ENCODE data around the gene BATF3. TPM values are rescaled to one million over a fixed set of nuclear protein-coding genes. Genes with fewer than 3 reads are reported as not detected.

Gene BATF3
- total RNA-seq, 4 donors from 2014 or later, result 0.14 to 2.8 (median 0.64) TPM; not detected in 1

GRCh38 chr1:212649020-212649419 lies 50.6 kb downstream of the BATF3 start:
- TF ChIP-seq POLR2AphosphoS5 (IDR thresholded peaks at IDR 0.05), result no peak
- TF ChIP-seq EP300 (IDR thresholded peaks at IDR 0.05; ENCODE audit: low read depth), result no peak
- TF ChIP-seq, protein P1, sequence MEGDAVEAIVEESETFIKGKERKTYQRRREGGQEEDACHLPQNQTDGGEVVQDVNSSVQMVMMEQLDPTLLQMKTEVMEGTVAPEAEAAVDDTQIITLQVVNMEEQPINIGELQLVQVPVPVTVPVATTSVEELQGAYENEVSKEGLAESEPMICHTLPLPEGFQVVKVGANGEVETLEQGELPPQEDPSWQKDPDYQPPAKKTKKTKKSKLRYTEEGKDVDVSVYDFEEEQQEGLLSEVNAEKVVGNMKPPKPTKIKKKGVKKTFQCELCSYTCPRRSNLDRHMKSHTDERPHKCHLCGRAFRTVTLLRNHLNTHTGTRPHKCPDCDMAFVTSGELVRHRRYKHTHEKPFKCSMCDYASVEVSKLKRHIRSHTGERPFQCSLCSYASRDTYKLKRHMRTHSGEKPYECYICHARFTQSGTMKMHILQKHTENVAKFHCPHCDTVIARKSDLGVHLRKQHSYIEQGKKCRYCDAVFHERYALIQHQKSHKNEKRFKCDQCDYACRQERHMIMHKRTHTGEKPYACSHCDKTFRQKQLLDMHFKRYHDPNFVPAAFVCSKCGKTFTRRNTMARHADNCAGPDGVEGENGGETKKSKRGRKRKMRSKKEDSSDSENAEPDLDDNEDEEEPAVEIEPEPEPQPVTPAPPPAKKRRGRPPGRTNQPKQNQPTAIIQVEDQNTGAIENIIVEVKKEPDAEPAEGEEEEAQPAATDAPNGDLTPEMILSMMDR (IDR thresholded peaks at IDR 0.05), result no peak
- no peak for TF ChIP-seq POLR2A (IDR thresholded peaks at IDR 0.05)
- no peak overlapping the region for H3K27ac ChIP-seq
- intact Hi-C loops (cut with DNase I; ENCODE audit: low total_unique reads), result no loop called here
- 79 to 83% methylated on average over 2 of the region's 2 CpGs for WGBS, 2 donors (ENCODE audit: low coverage in 1 of 2)
- in situ Hi-C loops (cut with MboI; ENCODE audit: low pct_ligation_motif_present in 1 of 4, low pct_unique_long_range_greater_than_20kb in 1 of 4, low sequenced_read_pairs in 3 of 4), result no loop called here
- H3K4me1 ChIP-seq, result peaks cover 0 to 4% (median 0%) of the 10 kb centered on the region in 4 donors
- DNase-seq, result no peak
- no peaks in the 10 kb centered on the region for H3K9me3 ChIP-seq
- no peaks in the 10 kb centered on the region for H3K27me3 ChIP-seq
- H3K4me3 ChIP-seq, result no peak overlapping the region
- H3K36me3 ChIP-seq, result no peaks in the 10 kb centered on the region

GRCh38 chr1:212648431-212648830 lies 51.2 kb downstream of the BATF3 start:
- peaks cover 0 to 4% (median 0%) of the 10 kb centered on the region in 4 donors for H3K4me1 ChIP-seq
- intact Hi-C loops (cut with DNase I; ENCODE audit: low total_unique reads), result no loop called here
- TF ChIP-seq POLR2AphosphoS5 (IDR thresholded peaks at IDR 0.05), result no peak
- TF ChIP-seq POLR2A (IDR thresholded peaks at IDR 0.05), result no peak
- no peak for TF ChIP-seq EP300 (IDR thresholded peaks at IDR 0.05; ENCODE audit: low read depth)
- TF ChIP-seq, protein P1 (IDR thresholded peaks at IDR 0.05), result no peak
- no peaks in the 10 kb centered on the region for H3K27me3 ChIP-seq
- WGBS, 2 donors (ENCODE audit: low coverage in 1 of 2), result 81 to 84% methylated on average over 3 of the region's 3 CpGs
- H3K27ac ChIP-seq, result no peak overlapping the region
- H3K4me3 ChIP-seq, result no peak overlapping the region
- in situ Hi-C loops (cut with MboI; ENCODE audit: low pct_ligation_motif_present in 1 of 4, low pct_unique_long_range_greater_than_20kb in 1 of 4, low sequenced_read_pairs in 3 of 4), result no loop called here
- DNase-seq, result no peak
- no peaks in the 10 kb centered on the region for H3K9me3 ChIP-seq
- H3K36me3 ChIP-seq, result no peaks in the 10 kb centered on the region

DNA sequence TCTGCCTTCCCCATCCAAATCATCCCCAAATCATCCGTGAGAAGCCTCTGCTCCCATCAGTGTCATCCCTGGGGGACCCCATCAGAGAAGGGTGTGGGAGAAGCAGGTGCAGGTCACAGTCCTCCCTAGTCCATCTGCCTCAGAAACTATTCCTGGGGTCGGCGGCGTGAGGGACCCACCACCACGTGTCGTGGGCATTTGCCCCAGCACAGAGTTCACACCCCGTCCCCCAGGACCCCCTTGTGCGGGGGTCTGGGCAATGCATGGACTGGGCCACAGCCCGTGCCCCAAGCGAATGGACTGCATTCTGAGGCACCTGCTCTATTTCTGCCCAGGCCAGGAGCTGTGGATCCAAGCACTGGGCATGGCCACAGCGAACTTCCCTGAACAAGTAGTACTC lies 52.6 kb downstream of the BATF3 start:
- no peak for TF ChIP-seq POLR2A (IDR thresholded peaks at IDR 0.05)
- TF ChIP-seq EP300 (IDR thresholded peaks at IDR 0.05; ENCODE audit: low read depth), result no peak
- no peak for TF ChIP-seq POLR2AphosphoS5 (IDR thresholded peaks at IDR 0.05)
- TF ChIP-seq, protein P1 (IDR thresholded peaks at IDR 0.05), result no peak
- in situ Hi-C loops (cut with MboI; ENCODE audit: low pct_ligation_motif_present in 1 of 4, low pct_unique_long_range_greater_than_20kb in 1 of 4, low sequenced_read_pairs in 3 of 4) (no loop called here), intact Hi-C loops (cut with DNase I; ENCODE audit: low total_unique reads) (no loop called here)
- 89 to 100% methylated on average over 1 to 11 of the region's 11 CpGs for WGBS, 2 donors (ENCODE audit: low coverage in 1 of 2)
- Histone ChIP-seq H3K36me3 (no peaks in the 10 kb centered on the region), H3K4me3 (no peak overlapping the region), H3K9me3 (no peaks in the 10 kb centered on the region), H3K27ac (no peak overlapping the region), H3K4me1 (peaks cover 0 to 4% (median 0%) of the 10 kb centered on the region in 4 donors), H3K27me3 (no peaks in the 10 kb centered on the region)
- no peak for DNase-seq

GRCh38 chr1:212646588-212646987 lies 53.1 kb downstream of the BATF3 start:
- in situ Hi-C loops (cut with MboI; ENCODE audit: low pct_ligation_motif_present in 1 of 4, low pct_unique_long_range_greater_than_20kb in 1 of 4, low sequenced_read_pairs in 3 of 4), result no loop called here
- Histone ChIP-seq H3K27ac (no peak overlapping the region), H3K9me3 (no peaks in the 10 kb centered on the region), H3K4me1 (peaks cover 0 to 4% (median 0%) of the 10 kb centered on the region in 4 donors), H3K4me3 (no peak overlapping the region), H3K27me3 (no peaks in the 10 kb centered on the region), H3K36me3 (no peaks in the 10 kb centered on the region)
- TF ChIP-seq POLR2AphosphoS5 (IDR thresholded peaks at IDR 0.05) (no peak), EP300 (IDR thresholded peaks at IDR 0.05; ENCODE audit: low read depth) (no peak), POLR2A (IDR thresholded peaks at IDR 0.05) (no peak)
- TF ChIP-seq, protein P1 (IDR thresholded peaks at IDR 0.05), result no peak
- 96% methylated on average over 19 of the region's 19 CpGs; no CpG with 5 or more reads in 1 of the 2 donors for WGBS, 2 donors (ENCODE audit: low coverage in 1 of 2)
- DNase-seq, result no peak
- intact Hi-C loops (cut with DNase I; ENCODE audit: low total_unique reads), result no loop called here
